GM12878 (cell line): ENCODE measurements around the gene CCDC88C. TPM values are rescaled to one million over a fixed set of nuclear protein-coding genes. Genes with fewer than 3 reads are reported as not detected.

Experiments used
- ATAC-seq: fragments of 200-7000 bp; cut with Tn5 transposase; 3 replicates; pipeline ENCODE4 v1.9.1; 2020; ENCODE audit warnings: mild to moderate bottlenecking, moderate library complexity
- BruUV-seq: library from RNA; stranded (reverse); fragments of 400-500 nt; replicated peaks from 2 replicates; lab custom pipeline; 2021; lab: Mats Ljungman, UMichigan
- CTCF ChIA-PET: fragments of 300-600 bp; sonication (Branson Sonifier 250); formaldehyde crosslinking; extraction: SDS; loops from one replicate; lab custom pipeline; 2021; ENCODE audit warnings: inconsistent platforms; lab: Yijun Ruan, JAX
- POLR2A ChIA-PET: fragments of 350-600 bp; formaldehyde crosslinking; extraction: SDS; loops from one replicate; lab custom pipeline; 2021; ENCODE audit warnings: inconsistent platforms; lab: Charles Lee
- RAD21 ChIA-PET: fragments of 300-600 bp; sonication (Branson Sonifier 250); formaldehyde crosslinking; loops from one replicate; lab custom pipeline; 2023; ENCODE audit warnings: antibody characterized with exemption; ENCODE audit not compliant: unreplicated experiment; lab: Charles Lee
- SMC1A ChIA-PET: fragments of 300-600 bp; sonication (Branson Sonifier 250); formaldehyde crosslinking; loops from one replicate; lab custom pipeline; 2023; ENCODE audit not compliant: unreplicated experiment, uncharacterized antibody; lab: Charles Lee
- DNase-seq: peaks from one replicate; pipeline ENCODE4 v3.0.0-alpha.2; 2011; ENCODE audit warnings: low read depth, low spot score
- FAIRE-seq: peaks from 3 replicates; lab custom pipeline; 2011; peaks lifted over from hg19 to GRCh38; lab: Jason Lieb, UNC
- H2AFZ ChIP-seq: 2 replicates; pipeline ENCODE4 v1.6.0; 2011; ENCODE audit warnings: low read depth, low read length, control low read depth; ENCODE audit not compliant: control insufficient read depth
- H3K27ac ChIP-seq: 2 replicates; pipeline ENCODE4 v1.5.1; 2011; ENCODE audit warnings: control low read depth; ENCODE audit not compliant: control insufficient read depth, insufficient read depth
- H3K27me3 ChIP-seq, 2 experiments: replicated peaks in 1 of 2; 2 replicates each; pipeline versions ENCODE4 v1.6.0 to v1.6.1; 2011; ENCODE audit warnings: low read length in 1 of 2; ENCODE audit not compliant: control insufficient read depth in 2 of 2, insufficient read depth in 2 of 2
- H3K36me3 ChIP-seq, 2 experiments: 2 replicates each; pipeline ENCODE4 v1.5.1; 2011; ENCODE audit warnings: low read length in 1 of 2; ENCODE audit not compliant: control insufficient read depth in 2 of 2, insufficient read depth in 2 of 2
- H3K4me1 ChIP-seq: 2 replicates; pipeline ENCODE4 v1.6.1; 2011; ENCODE audit warnings: mild to moderate bottlenecking, low read length, moderate library complexity, mixed read lengths; ENCODE audit not compliant: control insufficient read depth, insufficient read depth
- H3K4me2 ChIP-seq: 2 replicates; pipeline ENCODE4 v1.6.0; 2011; ENCODE audit warnings: control low read depth; ENCODE audit not compliant: control insufficient read depth, insufficient read depth
- H3K4me3 ChIP-seq: fragments of 200-600 bp; sonication (generic); 2 replicates; pipeline ENCODE4 v1.5.1; 2016
- H3K79me2 ChIP-seq: 2 replicates; pipeline ENCODE4 v1.6.0; 2011; ENCODE audit warnings: low read length; ENCODE audit not compliant: control insufficient read depth, insufficient read depth
- H3K9ac ChIP-seq: 2 replicates; pipeline ENCODE4 v1.8.0; 2011; ENCODE audit warnings: low read length, control low read depth, mixed read lengths; ENCODE audit not compliant: control insufficient read depth, insufficient read depth
- H3K9me3 ChIP-seq: replicated peaks from 3 replicates; pipeline ENCODE4 v1.5.1; 2011; ENCODE audit warnings: mild to moderate bottlenecking, low read length; ENCODE audit not compliant: control insufficient read depth, insufficient read depth
- H4K20me1 ChIP-seq: 2 replicates; pipeline ENCODE4 v1.6.0; 2011; ENCODE audit not compliant: control insufficient read depth, insufficient read depth
- BCL11A ChIP-seq: IDR thresholded peaks from 2 replicates; pipeline ENCODE4 v1.6.1; 2011; ENCODE audit warnings: low read depth, low read length
- CTCF ChIP-seq, 3 experiments: IDR thresholded peaks in 2 of 3; conservative IDR thresholded peaks in 1 of 3; 2 replicates each; pipeline ENCODE4 v1.5.1; 2011; ENCODE audit warnings: low read depth in 3 of 3, low read length in 3 of 3, mild to moderate bottlenecking in 3 of 3, control low read depth in 2 of 3, moderate library complexity in 2 of 3, inconsistent platforms in 1 of 3, mixed read lengths in 1 of 3; ENCODE audit not compliant: control insufficient read depth in 2 of 3, insufficient read depth in 1 of 3; ENCODE audit errors: extremely low read depth in 1 of 3
- FOXM1 ChIP-seq: IDR thresholded peaks from 2 replicates; pipeline ENCODE4 v1.6.1; 2012; ENCODE audit warnings: low read depth, mild to moderate bottlenecking, inconsistent platforms, low read length, moderate library complexity
- HDAC6 ChIP-seq: fragments of 200-600 bp; sonication (generic); IDR thresholded peaks from one replicate; pipeline ENCODE4 v1.8.0; 2017; ENCODE audit warnings: antibody characterized with exemption; ENCODE audit not compliant: unreplicated experiment
- NFYA ChIP-seq: IDR thresholded peaks from 2 replicates; pipeline ENCODE4 v1.6.1; 2011; ENCODE audit warnings: low read depth, mild to moderate bottlenecking, low read length, improper control_type of control experiment, borderline replicate concordance
- POLR2AphosphoS2 ChIP-seq: IDR thresholded peaks from 2 replicates; pipeline ENCODE4 v1.6.1; 2011; ENCODE audit warnings: low read depth, mild to moderate bottlenecking, low read length, improper control_type of control experiment, moderate library complexity
- POLR2AphosphoS5 ChIP-seq: IDR thresholded peaks from 2 replicates; pipeline ENCODE4 v1.6.1; 2011; ENCODE audit warnings: mild to moderate bottlenecking, low read length, inconsistent platforms
- RB1 ChIP-seq: fragments of 450-650 bp; formaldehyde crosslinking; IDR thresholded peaks from 2 replicates; pipeline ENCODE4 v1.6.1; 2017; ENCODE audit warnings: mild to moderate bottlenecking, borderline replicate concordance
- RELB ChIP-seq: fragments of 450-650 bp; IDR thresholded peaks from 2 replicates; pipeline ENCODE4 v1.6.1; 2017; ENCODE audit warnings: low read depth, mild to moderate bottlenecking, moderate library complexity
- SMARCA5 ChIP-seq: fragments of 450-650 bp; IDR thresholded peaks from 2 replicates; pipeline ENCODE4 v1.6.1; 2017; ENCODE audit warnings: mild to moderate bottlenecking
- TCF7 ChIP-seq: IDR thresholded peaks from 2 replicates; pipeline ENCODE4 v1.6.1; 2014; ENCODE audit warnings: antibody characterized with exemption, borderline replicate concordance
- ZBTB33 ChIP-seq: fragments of 450-650 bp; IDR thresholded peaks from 2 replicates; pipeline ENCODE4 v1.6.1; 2017; ENCODE audit warnings: mild to moderate bottlenecking
- ZNF24 ChIP-seq: fragments of 450-650 bp; IDR thresholded peaks from 2 replicates; pipeline ENCODE4 v1.6.1; 2017; ENCODE audit warnings: antibody characterized with exemption, mild to moderate bottlenecking
- WGBS: methylation state at CpG from one replicate; pipeline ENCODE4 v1.1.6; 2016; ENCODE audit warnings: low lambda C conversion rate; ENCODE audit not compliant: insufficient replicate concordance, insufficient coverage; ENCODE audit errors: missing lambda C conversion rate; 5-methylcytosine and 5-hydroxymethylcytosine counted together
- in situ Hi-C: fragments of 300-500 bp; cut with MboI; formaldehyde crosslinking; loops from 9 replicates; pipeline ENCODE4 v1.14.3; 2018; ENCODE audit warnings: mixed read lengths
- intact Hi-C: fragments of 100-400 bp; cut with micrococcal nuclease; formaldehyde crosslinking; loops from one replicate; pipeline ENCODE4 v1.14.2; 2022; ENCODE audit not compliant: unreplicated experiment
- polyA plus RNA-seq, 11 experiments: library from polyadenylated mRNA; depleted of rRNA in 4 of 11; unstranded in 6 of 11; stranded (reverse) in 5 of 11; fragments of >200 nt; fragmentation: Nextera tagmentation in 4 of 11; fragmentation: Illumina TruSeq in 1 of 11; extraction: Ambion mirVana in 4 of 11; extraction: Trizol in 1 of 11; gene quantifications; 1 replicate in 1 of 11; 2 replicates in 10 of 11; pipeline versions ENCODE4 v1.2.1 to v1.2.3, GENCODE V29; 2011 to 2016; ENCODE audit warnings: inconsistent platforms in 2 of 11, missing spikeins in 2 of 11, low read depth in 1 of 11
- total RNA-seq, 4 experiments: library from RNA; depleted of rRNA in 3 of 4; stranded (reverse); fragments of >200 nt in 3 of 4; fragmentation: Illumina TruSeq in 1 of 4; extraction: Trizol in 1 of 4; gene quantifications; 2 replicates each; pipeline versions ENCODE4 v1.2.1 to v1.2.3, GENCODE V29; 2013 to 2021
- TF ChIP-seq, protein P1 (sequence below): fragments of 450-650 bp; formaldehyde crosslinking; IDR thresholded peaks from 2 replicates; pipeline ENCODE4 v1.4.0; 2022; ENCODE audit warnings: mild to moderate bottlenecking, moderate library complexity

Gene CCDC88C
- total and polyA plus RNA-seq, 10 of the 15 experiments (the other 5 are each of a cell fraction or from before 2014, with no cell fraction given), result 4.0 to 79.6 (median 36.6) TPM

- Histone ChIP-seq H3K79me2 (no peaks in the 10 kb centered on the region), H3K4me2 (no peak overlapping the region), H3K4me1 (no peaks in the 10 kb centered on the region), H4K20me1 (no peaks in the 10 kb centered on the region), H3K9ac (no peak overlapping the region), H3K27me3 (peaks cover 0 to 4% of the 10 kb centered on the region in 2 experiments; a peak in 1 of 4 replicates), H3K36me3 (no peaks in the 10 kb centered on the region), H3K27ac (no peak overlapping the region), H2AFZ (no peak overlapping the region), H3K9me3 (no peaks in the 10 kb centered on the region), H3K4me3 (no peak overlapping the region)
- intact Hi-C loops (no loop called here), in situ Hi-C loops (no loop called here)
- WGBS, result 79% methylated on average over 2 of the region's 2 CpGs
- DNase-seq (no peak), ATAC-seq (no peak), FAIRE-seq (no peak)
- SMC1A ChIA-PET, result interaction anchor here (1.0 kb wide), 2 partner anchors 20 to 37 kb away, joined by 3 to 4 read pairs; no protein-coding TSS in a partner anchor
- CTCF ChIA-PET, result interaction anchor here (0.5 to 2.8 kb wide), 3 partner anchors 14 to 86 kb away, joined by 3 to 10 read pairs (median 4); no protein-coding TSS in a partner anchor
- POLR2A ChIA-PET, result interaction anchor here (0.5 to 0.7 kb wide), 2 partner anchors 11 to 17 kb away, joined by 3 read pairs; no protein-coding TSS in a partner anchor
- no TSS peak for BruUV-seq
- RAD21 ChIA-PET, result interaction anchor here (1.5 kb wide), 1 partner anchor 11 kb away, joined by 5 read pairs; no protein-coding TSS in a partner anchor
- TF ChIP-seq ZBTB33 (no peak), BCL11A (no peak), ZNF24 (no peak), TCF7 (no peak), NFYA (no peak), FOXM1 (no peak), HDAC6 (no peak), RELB (no peak), RB1 (no peak), POLR2AphosphoS5 (no peak), SMARCA5 (no peak), POLR2AphosphoS2 (no peak), CTCF (IDR thresholded peaks at IDR 0.05 in 2 of 3, conservative IDR thresholded peaks at IDR 0.05 in 1 of 3; ENCODE audit: control insufficient read depth in 2 of 3, extremely low read depth in 1 of 3, insufficient read depth in 1 of 3, low read depth in 3 of 3, low read length in 3 of 3) (no peak)
- TF ChIP-seq, protein P1, sequence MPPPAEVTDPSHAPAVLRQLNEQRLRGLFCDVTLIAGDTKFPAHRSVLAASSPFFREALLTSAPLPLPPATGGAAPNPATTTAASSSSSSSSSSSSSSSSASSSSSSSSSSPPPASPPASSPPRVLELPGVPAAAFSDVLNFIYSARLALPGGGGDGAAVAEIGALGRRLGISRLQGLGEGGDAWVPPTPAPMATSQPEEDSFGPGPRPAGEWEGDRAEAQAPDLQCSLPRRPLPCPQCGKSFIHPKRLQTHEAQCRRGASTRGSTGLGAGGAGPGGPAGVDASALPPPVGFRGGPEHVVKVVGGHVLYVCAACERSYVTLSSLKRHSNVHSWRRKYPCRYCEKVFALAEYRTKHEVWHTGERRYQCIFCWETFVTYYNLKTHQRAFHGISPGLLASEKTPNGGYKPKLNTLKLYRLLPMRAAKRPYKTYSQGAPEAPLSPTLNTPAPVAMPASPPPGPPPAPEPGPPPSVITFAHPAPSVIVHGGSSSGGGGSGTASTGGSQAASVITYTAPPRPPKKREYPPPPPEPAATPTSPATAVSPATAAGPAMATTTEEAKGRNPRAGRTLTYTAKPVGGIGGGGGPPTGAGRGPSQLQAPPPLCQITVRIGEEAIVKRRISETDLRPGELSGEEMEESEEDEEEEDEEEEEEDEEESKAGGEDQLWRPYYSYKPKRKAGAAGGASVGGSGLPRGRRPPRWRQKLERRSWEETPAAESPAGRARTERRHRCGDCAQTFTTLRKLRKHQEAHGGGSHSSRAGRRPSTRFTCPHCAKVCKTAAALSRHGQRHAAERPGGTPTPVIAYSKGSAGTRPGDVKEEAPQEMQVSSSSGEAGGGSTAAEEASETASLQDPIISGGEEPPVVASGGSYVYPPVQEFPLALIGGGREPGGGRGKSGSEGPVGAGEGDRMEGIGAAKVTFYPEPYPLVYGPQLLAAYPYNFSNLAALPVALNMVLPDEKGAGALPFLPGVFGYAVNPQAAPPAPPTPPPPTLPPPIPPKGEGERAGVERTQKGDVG (CRISPR knock-in tag), result no peak
These were observed 154.3 kb downstream of the CCDC88C start for GRCh38 chr14:91263329-91263728.
